ENCODE data around the gene CPNE6.

Gene CPNE6

DNA sequence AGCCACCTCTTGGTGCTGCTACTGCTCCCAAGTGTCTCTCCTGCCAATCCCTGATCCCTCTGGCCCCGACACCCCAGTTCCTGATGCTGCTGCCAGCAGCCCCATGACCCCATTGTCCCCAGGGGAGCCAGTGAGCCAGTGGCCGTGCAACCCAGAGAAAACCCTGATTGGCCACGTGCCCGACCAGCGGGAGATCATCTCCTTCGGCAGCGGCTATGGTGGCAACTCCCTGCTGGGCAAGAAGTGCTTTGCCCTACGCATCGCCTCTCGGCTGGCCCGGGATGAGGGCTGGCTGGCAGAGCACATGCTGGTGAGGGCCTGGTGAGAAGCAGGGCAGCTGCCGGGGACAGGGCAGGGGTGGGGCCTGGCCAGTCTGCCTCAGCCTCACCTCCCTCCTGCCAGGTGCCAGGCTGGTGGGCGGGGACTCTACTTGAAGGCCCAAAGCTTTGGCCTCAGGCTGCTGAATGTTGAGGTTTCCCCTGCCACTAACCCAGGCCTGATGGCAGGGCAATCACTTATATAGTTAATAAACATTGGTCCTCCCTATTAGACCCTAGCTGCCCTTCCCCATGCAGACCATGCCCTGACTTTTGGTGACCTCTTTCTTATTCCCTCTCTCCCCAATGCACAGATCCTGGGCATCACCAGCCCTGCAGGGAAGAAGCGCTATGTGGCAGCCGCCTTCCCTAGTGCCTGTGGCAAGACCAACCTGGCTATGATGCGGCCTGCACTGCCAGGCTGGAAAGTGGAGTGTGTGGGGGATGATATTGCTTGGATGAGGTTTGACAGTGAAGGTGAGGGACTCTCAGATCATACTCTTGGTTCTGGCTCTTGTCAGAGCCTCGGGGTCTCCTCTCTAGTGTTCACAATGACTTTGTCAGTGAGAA, 27.8 kb downstream of the CPNE6 start:
- H2BK5ac ChIP-seq (ENCODE audit: low read depth, low read length, poor library complexity, severe bottlenecking) = no peak overlapping the region
- peaks cover 20 to 37% of the 10 kb centered on the region in 2 experiments for H3K36me3 ChIP-seq (ENCODE audit: control insufficient read depth in 1 of 2, insufficient read depth in 2 of 2, low read depth in 1 of 2, low read length in 2 of 2)
- H4K91ac ChIP-seq (ENCODE audit: low read length) = peak overlapping the region; percentile 1
- no peak overlapping the region for H3K9ac ChIP-seq (ENCODE audit: low read length)
- H3K18ac ChIP-seq (ENCODE audit: low read depth in 1 of 2, low read length in 2 of 2) = no peak overlapping the region
- H2BK15ac ChIP-seq (ENCODE audit: low read depth, poor library complexity, severe bottlenecking) = no peak overlapping the region
- peaks cover 10% of the 10 kb centered on the region for H3K4me1 ChIP-seq (ENCODE audit: control insufficient read depth, insufficient read depth, low read depth, low read length)
- no peak overlapping the region for H3K23ac ChIP-seq (ENCODE audit: low read length in 2 of 2)
- no peak overlapping the region for H3K14ac ChIP-seq (ENCODE audit: low read length in 2 of 2)
- H3K79me1 ChIP-seq (replicated peaks; ENCODE audit: low read length, poor library complexity, severe bottlenecking) = peaks cover 11% of the 10 kb centered on the region
- no peaks in the 10 kb centered on the region for H3K9me3 ChIP-seq (ENCODE audit: control insufficient read depth, low read length)
- no peak overlapping the region for H3K4me2 ChIP-seq (ENCODE audit: low read length, poor library complexity, severe bottlenecking)
- H2AK5ac ChIP-seq (ENCODE audit: low read length, severe bottlenecking) = no peak overlapping the region
- no peak overlapping the region for H4K8ac ChIP-seq (ENCODE audit: low read length)
- DNase-seq = no peak
- H2BK12ac ChIP-seq (ENCODE audit: low read length in 2 of 2) = no peak overlapping the region
- 97% methylated on average over 17 of the region's 17 CpGs for WGBS
- H2AFZ ChIP-seq (ENCODE audit: low read depth, low read length) = no peak overlapping the region
- no peak overlapping the region for H3K27ac ChIP-seq (ENCODE audit: low read length, poor library complexity, severe bottlenecking)
- no peak overlapping the region for H3K4me3 ChIP-seq (ENCODE audit: insufficient read depth in 1 of 2, low read depth in 1 of 2, low read length in 2 of 2)
- H3K27me3 ChIP-seq (ENCODE audit: control insufficient read depth in 1 of 2, insufficient read depth in 1 of 2, low read length in 2 of 2) = no peaks in the 10 kb centered on the region
- no peak overlapping the region for H3K4ac ChIP-seq (ENCODE audit: low read depth in 1 of 2, low read length in 2 of 2)
- no peak overlapping the region for H2BK120ac ChIP-seq (ENCODE audit: low read depth, low read length)

DNA sequence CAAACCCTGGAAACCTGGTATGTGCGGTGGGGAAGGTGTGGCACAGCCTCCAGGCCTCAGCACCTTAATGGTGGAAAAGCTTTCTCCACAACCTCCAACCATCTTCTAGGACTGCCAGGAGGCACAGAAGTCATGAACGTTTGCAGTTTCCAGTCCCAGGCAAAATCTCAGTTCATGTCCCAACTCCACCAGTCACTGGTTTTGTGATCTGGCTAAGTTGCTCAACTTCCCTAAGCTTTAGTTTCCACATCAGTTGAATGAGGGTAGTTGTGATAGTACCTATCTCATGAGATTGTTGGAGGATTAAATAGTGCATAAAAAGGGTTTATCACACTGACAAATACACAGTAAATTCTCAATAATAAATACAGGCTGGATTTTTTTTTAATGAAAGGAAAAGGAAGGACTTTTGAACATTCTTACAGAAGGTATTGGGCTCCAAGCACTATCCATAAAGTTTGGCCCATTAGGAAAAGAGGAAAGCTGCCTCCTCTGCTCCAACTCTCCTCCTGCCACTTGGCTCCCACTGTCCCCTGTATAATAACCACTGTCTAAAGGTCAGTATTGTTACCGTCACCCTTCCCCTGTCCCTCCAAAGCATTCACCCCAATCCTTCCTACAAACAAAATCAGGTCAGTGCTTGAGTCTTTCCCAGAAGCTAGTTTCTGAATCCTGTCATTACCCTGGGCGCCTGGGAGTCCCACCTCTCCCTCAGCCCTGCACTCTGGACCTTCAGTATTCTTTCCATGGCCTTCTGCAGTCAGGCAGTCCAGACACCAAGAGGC, 29.0 kb downstream of the CPNE6 start:
- no peak overlapping the region for H2BK12ac ChIP-seq (ENCODE audit: low read length in 2 of 2)
- no peak overlapping the region for H3K14ac ChIP-seq (ENCODE audit: low read length in 2 of 2)
- DNase-seq = no peak
- no peak overlapping the region for H2BK120ac ChIP-seq (ENCODE audit: low read depth, low read length)
- H3K36me3 ChIP-seq (ENCODE audit: control insufficient read depth in 1 of 2, insufficient read depth in 2 of 2, low read depth in 1 of 2, low read length in 2 of 2) = peaks cover 20 to 37% of the 10 kb centered on the region in 2 experiments
- H4K8ac ChIP-seq (ENCODE audit: low read length) = no peak overlapping the region
- H2AK5ac ChIP-seq (ENCODE audit: low read length, severe bottlenecking) = no peak overlapping the region
- no peak overlapping the region for H2BK15ac ChIP-seq (ENCODE audit: low read depth, poor library complexity, severe bottlenecking)
- H3K4me3 ChIP-seq (ENCODE audit: insufficient read depth in 1 of 2, low read depth in 1 of 2, low read length in 2 of 2) = no peak overlapping the region
- peaks cover 11% of the 10 kb centered on the region for H3K79me1 ChIP-seq (replicated peaks; ENCODE audit: low read length, poor library complexity, severe bottlenecking)
- no peak overlapping the region for H3K9ac ChIP-seq (ENCODE audit: low read length)
- no peak overlapping the region for H3K27ac ChIP-seq (ENCODE audit: low read length, poor library complexity, severe bottlenecking)
- no peaks in the 10 kb centered on the region for H3K9me3 ChIP-seq (ENCODE audit: control insufficient read depth, low read length)
- WGBS = 93% methylated on average over 4 of the region's 4 CpGs
- H3K23ac ChIP-seq (ENCODE audit: low read length in 2 of 2) = no peak overlapping the region
- H4K91ac ChIP-seq (ENCODE audit: low read length) = no peak overlapping the region
- H2AFZ ChIP-seq (ENCODE audit: low read depth, low read length) = no peak overlapping the region
- H3K4ac ChIP-seq (ENCODE audit: low read depth in 1 of 2, low read length in 2 of 2) = no peak overlapping the region
- no peak overlapping the region for H2BK5ac ChIP-seq (ENCODE audit: low read depth, low read length, poor library complexity, severe bottlenecking)
- peaks cover 4% of the 10 kb centered on the region for H3K4me1 ChIP-seq (ENCODE audit: control insufficient read depth, insufficient read depth, low read depth, low read length)
- H3K18ac ChIP-seq (ENCODE audit: low read depth in 1 of 2, low read length in 2 of 2) = no peak overlapping the region
- H3K27me3 ChIP-seq (ENCODE audit: control insufficient read depth in 1 of 2, insufficient read depth in 1 of 2, low read length in 2 of 2) = no peaks in the 10 kb centered on the region
- no peak overlapping the region for H3K4me2 ChIP-seq (ENCODE audit: low read length, poor library complexity, severe bottlenecking)

DNA sequence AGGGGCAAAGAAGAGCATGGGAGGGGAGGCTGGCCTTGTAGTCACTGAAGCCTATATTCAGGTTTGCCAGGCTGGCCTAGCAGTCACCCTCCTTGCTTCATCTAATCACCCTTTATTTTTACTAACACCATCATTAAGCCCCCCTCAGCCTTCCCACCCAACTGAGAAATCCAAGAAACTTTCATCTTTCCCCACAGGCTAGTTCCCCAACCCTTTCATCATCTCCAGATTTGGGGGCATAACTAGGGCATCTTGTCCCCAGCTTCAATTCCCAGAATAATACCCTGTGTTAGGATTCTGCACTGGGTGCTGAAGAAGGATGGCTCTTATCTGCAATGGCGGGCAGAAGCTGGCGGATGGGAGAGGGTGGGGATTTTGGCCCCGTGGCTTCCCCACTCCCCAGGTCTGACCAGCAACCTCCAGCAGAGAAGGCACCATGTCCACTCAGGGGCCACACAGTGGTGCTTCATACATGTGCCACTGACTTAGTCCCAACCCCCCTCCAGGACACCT, 29.7 kb downstream of the CPNE6 start:
- H3K9ac ChIP-seq (ENCODE audit: low read length) = no peak overlapping the region
- no peak overlapping the region for H2AFZ ChIP-seq (ENCODE audit: low read depth, low read length)
- H3K27ac ChIP-seq (ENCODE audit: low read length, poor library complexity, severe bottlenecking) = no peak overlapping the region
- H4K91ac ChIP-seq (ENCODE audit: low read length) = no peak overlapping the region
- H3K4me2 ChIP-seq (ENCODE audit: low read length, poor library complexity, severe bottlenecking) = no peak overlapping the region
- no peak for DNase-seq
- H3K14ac ChIP-seq (ENCODE audit: low read length in 2 of 2) = no peak overlapping the region
- H3K4me3 ChIP-seq (ENCODE audit: insufficient read depth in 1 of 2, low read depth in 1 of 2, low read length in 2 of 2) = no peak overlapping the region
- H2BK15ac ChIP-seq (ENCODE audit: low read depth, poor library complexity, severe bottlenecking) = no peak overlapping the region
- H4K8ac ChIP-seq (ENCODE audit: low read length) = no peak overlapping the region
- H3K4me1 ChIP-seq (ENCODE audit: control insufficient read depth, insufficient read depth, low read depth, low read length) = no peaks in the 10 kb centered on the region
- no peak overlapping the region for H3K23ac ChIP-seq (ENCODE audit: low read length in 2 of 2)
- H3K18ac ChIP-seq (ENCODE audit: low read depth in 1 of 2, low read length in 2 of 2) = no peak overlapping the region
- no peak overlapping the region for H2BK5ac ChIP-seq (ENCODE audit: low read depth, low read length, poor library complexity, severe bottlenecking)
- 96% methylated on average over 3 of the region's 3 CpGs for WGBS
- H2BK120ac ChIP-seq (ENCODE audit: low read depth, low read length) = no peak overlapping the region
- no peaks in the 10 kb centered on the region for H3K27me3 ChIP-seq (ENCODE audit: control insufficient read depth in 1 of 2, insufficient read depth in 1 of 2, low read length in 2 of 2)
- H3K36me3 ChIP-seq (ENCODE audit: control insufficient read depth in 1 of 2, insufficient read depth in 2 of 2, low read depth in 1 of 2, low read length in 2 of 2) = peaks cover 20 to 37% of the 10 kb centered on the region in 2 experiments
- no peak overlapping the region for H3K4ac ChIP-seq (ENCODE audit: low read depth in 1 of 2, low read length in 2 of 2)
- H2AK5ac ChIP-seq (ENCODE audit: low read length, severe bottlenecking) = no peak overlapping the region
- H2BK12ac ChIP-seq (ENCODE audit: low read length in 2 of 2) = no peak overlapping the region
- H3K9me3 ChIP-seq (ENCODE audit: control insufficient read depth, low read length) = no peaks in the 10 kb centered on the region
- H3K79me1 ChIP-seq (replicated peaks; ENCODE audit: low read length, poor library complexity, severe bottlenecking) = peaks cover 8% of the 10 kb centered on the region

Measured in mesenchymal stem cell (in vitro differentiated cells and primary cell).